T-helper 9 cell (primary cell): ENCODE measurements around the gene HSPB1.
A peak's percentile ranks its signal among the peaks of the same experiment; 100 is the strongest.
"Not testable (repeated sequence)": the region's sequence is repeated elsewhere in the genome, so short reads cannot be mapped to it uniquely, and the experiment has no call there.

Experiments used
- DNase-seq: peaks from one replicate; pipeline ENCODE4 v3.0.0-alpha.2; 2020

Gene HSPB1

DNA sequence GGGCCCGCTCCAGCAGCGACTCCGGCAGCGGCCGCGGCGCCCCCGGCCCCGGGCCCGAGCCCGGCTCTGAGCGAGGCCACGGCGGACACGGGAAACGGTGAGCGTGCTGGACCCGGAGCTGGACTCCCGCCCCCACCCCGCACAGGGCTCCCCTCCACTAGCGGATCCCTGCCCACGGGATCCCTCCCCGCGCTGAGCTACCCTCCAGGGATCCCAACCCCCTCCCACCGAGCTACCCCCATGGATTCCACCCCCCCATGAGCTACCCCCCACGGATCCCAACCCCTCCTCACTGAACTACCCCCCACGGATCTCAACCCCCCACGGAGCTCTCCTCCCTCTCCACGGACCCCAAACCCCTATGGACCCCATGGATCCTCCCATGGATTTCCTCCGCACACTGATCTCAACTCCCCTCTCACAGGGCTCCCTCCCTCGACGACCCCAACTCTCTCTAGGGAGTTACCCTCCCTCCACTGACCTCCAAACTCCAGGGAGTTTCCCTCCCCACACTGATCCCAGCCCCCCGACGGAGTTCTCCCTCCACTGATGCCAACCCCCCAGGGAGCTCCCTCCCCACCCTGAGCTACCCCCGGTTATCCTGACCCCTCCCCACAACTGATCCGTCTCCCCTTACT, 20.6 kb upstream of the HSPB1 start:
- no peak for DNase-seq

DNA sequence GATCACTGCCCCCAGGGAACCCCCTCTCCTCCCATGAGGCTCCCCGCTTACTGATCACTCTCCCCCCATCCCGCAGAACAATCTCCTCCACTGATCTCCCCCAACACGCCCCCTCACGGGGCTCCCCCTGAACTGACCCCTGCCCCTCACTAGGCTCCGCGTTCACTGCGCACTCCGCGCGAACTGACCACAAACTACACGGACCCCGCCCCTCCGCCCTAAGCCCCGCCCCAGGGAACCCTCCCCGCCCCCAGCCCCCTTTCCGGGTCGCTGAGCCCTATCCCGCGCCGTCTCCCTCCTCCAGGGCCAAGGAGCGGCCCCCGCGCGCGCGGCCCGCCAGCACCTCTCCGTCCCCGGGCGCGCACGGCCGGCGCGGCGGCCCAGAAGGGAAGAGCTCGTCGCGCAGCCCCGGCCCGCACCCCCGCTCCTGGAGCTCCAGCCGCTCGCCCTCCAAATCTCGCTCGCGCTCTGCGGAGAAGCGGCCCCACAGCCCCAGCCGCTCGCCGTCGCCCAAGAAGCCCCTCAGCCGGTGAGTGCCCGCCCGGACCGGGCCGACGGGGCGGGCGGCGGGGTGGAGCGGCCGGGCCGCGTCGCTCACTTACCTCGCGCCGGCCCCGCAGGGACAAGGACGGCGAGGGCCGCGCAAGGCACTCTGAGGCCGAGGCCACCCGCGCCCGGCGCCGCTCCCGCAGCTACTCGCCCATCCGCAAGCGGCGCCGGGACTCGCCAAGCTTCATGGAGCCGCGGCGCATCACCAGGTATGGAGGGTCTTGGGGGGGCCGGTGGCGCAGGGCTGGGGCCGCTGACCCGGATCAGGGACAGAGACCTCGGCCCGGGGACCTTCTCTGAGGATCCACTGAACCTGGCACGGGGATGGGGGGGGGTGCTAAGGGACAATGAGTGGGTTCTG, 19.9 kb upstream of the HSPB1 start:
- DNase-seq = no peak

DNA sequence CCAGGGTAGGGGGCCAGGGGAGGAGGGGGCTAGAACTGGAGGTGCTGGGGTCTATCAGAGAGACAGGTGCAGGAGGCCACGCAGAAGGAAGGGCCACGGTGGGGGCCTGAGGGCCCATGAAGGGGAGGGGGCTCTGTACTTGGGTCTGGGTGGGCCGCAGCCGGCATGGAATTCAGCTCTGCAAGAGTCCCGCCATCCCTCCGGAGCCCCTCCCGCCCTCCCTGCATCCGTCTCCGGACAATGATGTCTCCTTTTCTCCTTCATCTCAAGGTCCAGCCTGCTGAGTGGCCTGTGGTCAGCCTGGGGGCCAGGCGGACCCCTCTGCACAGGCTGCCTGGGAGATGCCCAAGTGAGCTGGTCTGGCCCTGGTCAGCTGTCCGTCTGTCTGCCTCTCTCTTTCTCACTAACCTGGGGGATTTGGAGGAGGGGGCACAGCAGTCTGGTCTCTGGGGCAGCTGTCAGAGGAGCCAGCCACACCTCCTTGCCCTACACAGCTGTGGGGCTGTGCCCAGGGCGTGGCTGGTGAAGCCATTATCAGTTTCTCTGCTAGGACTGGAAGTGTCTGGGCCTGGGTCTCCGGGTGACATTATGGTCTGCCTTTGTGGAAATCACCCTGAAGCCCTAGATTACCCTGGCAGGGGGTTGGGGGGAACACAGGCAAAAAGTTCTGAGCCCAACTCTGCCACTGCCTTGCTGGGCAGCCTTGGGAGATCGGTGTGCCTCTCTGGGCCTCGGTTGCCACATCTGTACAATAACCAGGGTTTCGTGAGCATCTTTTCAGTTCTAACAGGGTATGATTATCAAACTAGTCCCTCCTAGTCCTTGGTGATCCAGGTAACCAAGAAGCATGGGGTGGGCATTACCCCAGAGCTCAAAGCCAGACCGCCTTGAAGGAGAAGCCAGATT, 19.0 kb upstream of the HSPB1 start:
- no peak for DNase-seq

GRCh38 chr7:76285604-76286374, 16.7 kb upstream of the HSPB1 start:
- DNase-seq = no peak

- no peak for DNase-seq
These were observed 15.6 kb upstream of the HSPB1 start for GRCh38 chr7:76286842-76287403.

- not testable (repeated sequence) for DNase-seq
These were observed 11.6 kb upstream of the HSPB1 start for GRCh38 chr7:76290847-76291350.

DNA sequence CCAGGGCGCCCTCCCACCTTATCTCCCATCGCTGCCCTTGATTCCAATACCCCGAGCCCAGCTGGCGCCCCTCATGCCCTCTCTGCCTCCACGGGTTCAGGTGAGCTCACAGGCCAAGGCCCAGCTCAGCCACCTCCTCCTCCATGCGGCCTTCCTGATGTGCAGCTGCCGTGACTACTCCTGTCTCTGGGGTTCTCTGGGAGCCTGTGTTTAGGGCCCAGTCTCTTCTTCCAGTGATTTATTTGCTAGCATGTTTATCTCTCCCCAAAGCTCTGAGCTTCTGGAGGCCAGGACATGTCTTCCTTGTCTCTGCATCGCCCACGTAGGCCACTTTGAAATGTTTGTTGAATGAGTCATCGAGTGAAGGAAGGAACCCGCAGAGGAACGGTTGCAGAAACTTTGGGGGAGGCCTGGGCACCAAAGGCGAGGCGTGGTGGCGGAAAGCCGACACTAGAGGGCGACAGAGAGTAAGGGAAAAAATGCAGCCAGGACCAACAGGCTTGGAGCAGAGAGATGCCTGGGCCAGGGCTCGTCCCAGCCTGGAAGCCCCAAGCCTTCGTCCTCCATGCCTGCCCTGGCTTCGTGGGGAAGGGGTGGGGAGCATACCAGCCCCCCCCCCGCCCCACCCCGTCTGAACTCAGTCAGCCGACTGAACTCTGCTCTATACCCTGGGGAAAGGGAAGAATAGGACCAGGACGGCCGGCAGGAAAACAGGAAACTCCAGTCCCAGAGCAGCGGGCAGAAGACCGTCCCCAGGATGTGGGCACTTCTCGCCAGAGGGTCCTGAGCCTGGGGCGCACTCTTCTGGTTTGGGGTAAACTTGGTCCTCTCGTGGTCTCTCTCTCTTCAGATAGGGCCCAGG, 10.9 kb upstream of the HSPB1 start:
- peak; percentile 83 for DNase-seq

DNA sequence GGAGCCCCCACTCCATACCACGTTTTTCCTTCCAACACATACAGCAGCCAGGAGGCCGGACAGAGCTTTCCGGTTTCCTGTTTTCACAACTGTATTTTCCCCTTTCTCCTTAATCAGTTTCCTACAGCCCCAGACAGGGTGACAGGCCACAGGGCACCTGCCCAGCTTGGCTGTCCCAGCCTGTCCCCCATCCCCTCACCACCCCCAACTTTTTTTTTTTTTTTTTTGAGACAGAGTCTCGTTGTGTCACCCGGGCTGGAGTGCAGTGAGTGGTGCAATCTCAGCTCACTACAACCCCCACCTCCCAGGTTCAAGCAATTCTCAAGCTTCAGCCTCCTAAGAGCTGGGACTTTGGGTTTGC, 10.3 kb upstream of the HSPB1 start:
- DNase-seq = no peak

DNA sequence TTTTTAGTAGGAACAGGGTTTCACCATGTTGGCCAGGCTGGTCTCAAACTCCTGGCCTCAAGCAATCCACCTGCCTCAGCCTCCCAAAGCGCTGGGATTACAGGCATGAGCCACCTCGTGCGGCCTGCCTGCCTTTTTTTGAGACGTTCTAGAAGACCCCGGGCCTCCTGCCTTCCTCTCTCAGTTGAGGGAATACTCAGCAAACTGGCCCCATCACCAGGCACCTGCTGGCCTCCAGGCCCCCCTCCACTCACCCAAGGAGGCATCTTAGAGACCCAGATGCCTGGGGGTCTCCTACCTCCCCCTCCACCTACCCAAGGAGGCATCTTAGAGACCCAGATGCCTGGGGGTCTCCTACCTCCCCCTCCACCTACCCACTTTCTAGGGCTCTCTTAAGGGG, 9.6 kb upstream of the HSPB1 start:
- DNase-seq = not testable (repeated sequence)

DNA sequence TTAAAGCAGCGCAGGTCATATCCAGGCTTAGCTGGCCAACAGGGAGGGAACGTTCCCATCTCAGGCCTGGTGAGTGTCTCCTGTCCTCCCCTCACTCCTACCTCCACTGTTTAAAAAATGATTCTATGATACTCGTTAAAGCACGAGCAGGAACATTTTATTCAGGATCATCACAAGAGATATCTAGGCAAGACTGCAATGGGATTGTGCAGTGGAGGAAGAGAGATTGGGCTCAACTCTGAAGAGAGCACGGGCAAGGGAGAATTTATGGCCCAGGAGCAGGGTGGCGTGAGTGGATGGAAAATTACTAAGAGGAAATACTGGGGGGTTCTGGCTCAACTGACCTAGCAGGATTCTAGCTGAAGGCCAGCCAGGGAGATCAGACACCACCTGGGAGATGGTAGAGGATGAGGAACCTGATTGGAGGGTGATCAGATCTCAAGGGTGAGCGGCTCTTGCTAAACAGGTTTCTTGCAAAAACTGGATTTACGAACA, 9.0 kb upstream of the HSPB1 start:
- no peak for DNase-seq

- no peak for DNase-seq
These were observed 8.0 kb upstream of the HSPB1 start for GRCh38 chr7:76294344-76295024.

GRCh38 chr7:76296743-76297740, 5.4 kb upstream of the HSPB1 start:
- DNase-seq = no peak

- no peak for DNase-seq
These were observed 2.2 kb upstream of the HSPB1 start for GRCh38 chr7:76300166-76300731.

DNA sequence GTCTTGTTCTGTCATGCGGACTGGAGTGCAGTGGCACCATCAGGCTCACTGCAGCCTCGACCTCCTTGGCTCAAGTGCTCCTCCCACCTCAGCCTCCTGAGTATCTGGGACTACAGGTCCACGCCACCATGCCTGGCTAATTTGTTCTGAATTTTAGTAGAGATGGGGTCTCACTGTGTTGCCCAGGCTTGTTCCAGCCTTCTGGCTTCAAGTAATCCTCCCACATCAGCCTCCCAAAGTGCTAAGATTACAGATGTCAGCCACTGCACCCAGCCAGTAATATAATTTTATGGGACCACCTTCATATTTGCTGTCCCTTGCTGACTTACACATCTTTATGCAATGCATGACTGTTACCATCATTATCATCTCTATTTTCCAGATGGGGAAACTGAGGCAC, 1.5 kb upstream of the HSPB1 start:
- no peak for DNase-seq

GRCh38 chr7:76303202-76304147, 1.0 kb downstream of the HSPB1 start:
- DNase-seq = peak; percentile 84

DNA sequence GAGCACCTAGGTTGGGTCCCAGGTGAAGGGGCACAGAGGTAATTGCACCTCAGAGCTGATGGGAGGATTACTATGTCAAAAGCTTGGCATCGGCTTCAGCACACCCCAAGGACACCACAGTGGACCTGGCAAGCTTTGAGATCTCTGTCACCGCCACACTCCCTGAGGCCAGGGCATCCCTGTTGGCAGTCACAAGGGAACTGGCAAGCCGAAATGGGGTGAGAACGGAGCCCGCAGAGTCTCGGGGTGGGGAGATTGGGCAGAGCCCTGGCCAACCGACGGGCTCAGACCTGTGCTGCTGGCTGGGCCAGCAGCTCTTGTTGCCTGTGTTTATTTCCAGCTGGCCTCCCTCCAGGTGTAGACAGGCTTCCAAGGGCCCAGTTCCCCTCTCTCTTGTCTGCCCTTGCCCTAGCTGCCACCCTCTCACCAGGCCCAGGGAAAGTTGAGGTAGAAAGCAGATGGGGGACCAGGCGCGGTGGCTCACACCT, 2.5 kb downstream of the HSPB1 start:
- DNase-seq = no peak

DNA sequence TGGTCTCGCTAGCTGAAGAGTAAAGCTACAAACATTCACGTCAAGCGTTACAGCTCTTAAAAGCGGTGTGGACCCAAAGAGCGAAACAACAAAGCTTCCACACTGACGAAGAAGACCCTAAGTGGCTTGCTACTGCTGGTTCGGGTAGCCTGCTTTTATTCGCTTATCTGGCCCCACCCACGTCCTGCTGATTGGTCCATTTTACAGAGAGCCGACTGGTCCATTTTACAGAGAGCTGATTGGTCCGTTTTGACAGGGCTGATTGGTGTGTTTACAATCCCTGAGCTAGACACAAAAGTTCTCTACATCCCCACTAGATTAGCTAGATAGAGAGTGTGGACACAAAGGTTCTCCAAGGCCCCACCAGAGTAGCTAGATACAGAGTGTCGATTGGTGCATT, 6.4 kb downstream of the HSPB1 start:
- DNase-seq = not testable (repeated sequence)
